Naive B cell (primary cell): ENCODE results near the gene CDHR5. TPM values are rescaled to one million over a fixed set of nuclear protein-coding genes. Genes with fewer than 3 reads are reported as not detected.

Experiments used
- ATAC-seq, 2 donors: fragments of 150-1000 bp; cut with Tn5 transposase; 2 replicates each; pipeline ENCODE4 v1.10.0; 2021; ENCODE audit warnings: low read depth in 2 of 2, mild to moderate bottlenecking in 2 of 2, moderate library complexity in 2 of 2
- DNase-seq: peaks from one replicate; pipeline ENCODE4 v3.0.0; 2022
- H3K27ac Mint-ChIP-seq, 6 donors: one replicate each; pipeline ENCODE4 v1.8.0; 2020 to 2022; ENCODE audit warnings: mild to moderate bottlenecking in 6 of 6, mixed read lengths in 6 of 6, moderate library complexity in 5 of 6, inconsistent platforms in 2 of 6
- H3K27me3 Mint-ChIP-seq, 3 donors: one replicate each; pipeline ENCODE4 v1.8.0; 2021 to 2022; ENCODE audit warnings: mixed read lengths in 3 of 3, mild to moderate bottlenecking in 1 of 3
- H3K36me3 Mint-ChIP-seq, 2 donors: one replicate each; pipeline ENCODE4 v1.8.0; 2020 to 2022; ENCODE audit warnings: mixed read lengths in 2 of 2, inconsistent platforms in 1 of 2, mild to moderate bottlenecking in 1 of 2
- H3K4me1 Mint-ChIP-seq, 3 donors: one replicate each; pipeline ENCODE4 v1.8.0; 2020 to 2022; ENCODE audit warnings: mixed read lengths in 3 of 3, inconsistent platforms in 1 of 3, mild to moderate bottlenecking in 1 of 3, moderate library complexity in 1 of 3
- H3K4me3 Mint-ChIP-seq, 8 donors: one replicate each; pipeline ENCODE4 v1.8.0; 2020 to 2022; ENCODE audit warnings: mild to moderate bottlenecking in 8 of 8, mixed read lengths in 8 of 8, moderate library complexity in 8 of 8, inconsistent platforms in 2 of 8
- H3K9me3 Mint-ChIP-seq, 7 donors: one replicate each; pipeline ENCODE4 v1.8.0; 2020 to 2022; ENCODE audit warnings: mixed read lengths in 7 of 7, mild to moderate bottlenecking in 5 of 7, inconsistent platforms in 2 of 7, moderate library complexity in 1 of 7
- polyA plus RNA-seq, 6 donors: library from polyadenylated mRNA; unstranded; fragments of 300-500 nt; fragmentation: Illumina TruSeq; gene quantifications; one replicate each; pipeline ENCODE4 v1.2.3, GENCODE V29; 2021; ENCODE audit warnings: low read depth in 6 of 6

CDHR5 gene
- polyA plus RNA-seq, 6 donors from 2014 or later, result not detected

DNA sequence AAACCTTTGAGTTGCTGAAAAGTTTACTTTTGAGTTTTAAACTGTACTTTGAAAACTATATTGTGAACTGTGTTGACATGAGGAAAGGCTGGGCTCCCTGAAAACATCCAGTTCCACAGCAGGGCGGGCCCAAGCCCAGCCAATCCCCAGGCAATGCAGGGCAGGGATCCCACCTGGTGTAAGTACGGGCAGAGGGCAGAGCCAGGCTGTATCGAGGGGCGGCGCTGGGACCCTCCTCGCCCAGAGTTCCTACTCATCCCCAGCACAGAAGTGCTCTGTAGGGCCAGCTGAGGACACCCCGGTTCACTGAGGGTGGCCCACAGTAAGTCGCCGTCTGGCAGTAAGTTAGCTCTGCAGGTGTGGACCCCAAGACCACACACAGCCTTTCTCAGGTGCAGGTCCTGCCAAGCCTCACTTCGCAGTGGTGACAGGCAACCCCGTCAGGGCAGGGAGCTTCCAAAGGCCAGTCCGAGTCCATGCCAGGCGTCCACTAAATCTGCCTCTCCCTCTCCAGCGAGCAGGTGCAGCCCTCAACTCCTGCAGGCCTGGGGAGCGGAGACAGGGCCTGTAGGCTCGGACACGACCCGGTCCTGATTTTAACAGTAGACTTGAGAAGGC is 57.6 kb downstream of the CDHR5 start:
- DNase-seq (no peak), ATAC-seq (no peak)
- H3K36me3 Mint-ChIP-seq, result no peaks in the 10 kb centered on the region
- H3K4me1 Mint-ChIP-seq, result peaks cover 3 to 7% (median 5%) of the 10 kb centered on the region in 3 donors
- no peaks in the 10 kb centered on the region for H3K27me3 Mint-ChIP-seq
- peak overlapping the region; percentile 62 to 87 (median 81) for H3K4me3 Mint-ChIP-seq
- H3K27ac Mint-ChIP-seq, result peak overlapping the region in 4 of 6 donors; percentile 15 to 74 (median 52)
- H3K9me3 Mint-ChIP-seq, result no peaks in the 10 kb centered on the region

Other genes with a start within 250 kb of the CDHR5 start
- gene PKP3, start 230.7 kb downstream of the CDHR5 start, polyA plus RNA-seq, result under 1 TPM in 2 of 6 donors, not detected in 4; 0.09 to 0.13 TPM
- 10 to 100 TPM; 30.4 to 72.0 (median 53.5) TPM for gene SIGIRR, start 210.0 kb downstream of the CDHR5 start, polyA plus RNA-seq
- 1 to 10 TPM in 5 of 6 donors, not detected in 1; 1.9 to 4.5 (median 3.4) TPM for gene ANO9, start 182.9 kb downstream of the CDHR5 start, polyA plus RNA-seq
- gene PTDSS2, start 174.7 kb downstream of the CDHR5 start, polyA plus RNA-seq, result 10 to 100 TPM in 4 of 6 donors, 1 to 10 TPM in 2; 5.5 to 12.3 (median 10.3) TPM
- gene RNH1, start 117.7 kb downstream of the CDHR5 start, polyA plus RNA-seq, result 100 to 1,000 TPM in 4 of 6 donors, 10 to 100 TPM in 2; 73.2 to 132 (median 114) TPM
- gene HRAS, start 89.4 kb downstream of the CDHR5 start, polyA plus RNA-seq, result 10 to 100 TPM; 11.2 to 25.1 (median 13.8) TPM
- gene LRRC56, start 87.4 kb downstream of the CDHR5 start, polyA plus RNA-seq, result 1 to 10 TPM in 2 of 6 donors, under 1 TPM in 3, not detected in 1; 0.66 to 1.6 (median 0.92) TPM
- gene LMNTD2, start 64.2 kb downstream of the CDHR5 start, polyA plus RNA-seq, result 1 to 10 TPM; 2.1 to 4.8 (median 2.9) TPM
- 10 to 100 TPM; 17.3 to 31.5 (median 23.5) TPM for gene RASSF7, start 64.0 kb downstream of the CDHR5 start, polyA plus RNA-seq
- gene PHRF1, start 48.5 kb downstream of the CDHR5 start, polyA plus RNA-seq, result 10 to 100 TPM in 1 of 6 donors, 1 to 10 TPM in 5; 2.3 to 16.4 (median 5.2) TPM
- gene IRF7, start 9.0 kb downstream of the CDHR5 start, polyA plus RNA-seq, result 10 to 100 TPM; 28.5 to 89.8 (median 50.2) TPM
- not detected for gene SCT, start 2.2 kb upstream of the CDHR5 start, polyA plus RNA-seq
- gene DRD4, start 12.3 kb upstream of the CDHR5 start, polyA plus RNA-seq, result not detected
- 10 to 100 TPM; 16.7 to 39.8 (median 24.7) TPM for gene DEAF1, start 70.3 kb upstream of the CDHR5 start, polyA plus RNA-seq
- 10 to 100 TPM; 31.5 to 41.0 (median 36.6) TPM for gene TMEM80, start 70.9 kb upstream of the CDHR5 start, polyA plus RNA-seq
- 1 to 10 TPM; 1.3 to 7.6 (median 3.3) TPM for gene EPS8L2, start 81.3 kb upstream of the CDHR5 start, polyA plus RNA-seq
- 100 to 1,000 TPM; 156 to 201 (median 164) TPM for gene TALDO1, start 122.5 kb upstream of the CDHR5 start, polyA plus RNA-seq
- gene GATD1, start 152.5 kb upstream of the CDHR5 start, polyA plus RNA-seq, result 10 to 100 TPM in 1 of 6 donors, 1 to 10 TPM in 4, not detected in 1; 4.5 to 14.1 (median 7.0) TPM
- not detected for gene CEND1, start 165.1 kb upstream of the CDHR5 start, polyA plus RNA-seq
- 1 to 10 TPM; 6.8 to 9.4 (median 7.2) TPM for gene SLC25A22, start 173.3 kb upstream of the CDHR5 start, polyA plus RNA-seq
- 1 to 10 TPM in 5 of 6 donors, not detected in 1; 2.6 to 6.2 (median 3.5) TPM for gene PIDD1, start 180.3 kb upstream of the CDHR5 start, polyA plus RNA-seq
- gene RPLP2, start 185.0 kb upstream of the CDHR5 start, polyA plus RNA-seq, result 1,000 to 10,000 TPM; 1,447 to 3,573 (median 3,150) TPM
- 10 to 100 TPM; 13.0 to 49.9 (median 26.9) TPM for gene PNPLA2, start 194.0 kb upstream of the CDHR5 start, polyA plus RNA-seq
- under 1 TPM in 3 of 6 donors, not detected in 3; 0.41 to 1.00 (median 0.55) TPM for gene CRACR2B, start 203.0 kb upstream of the CDHR5 start, polyA plus RNA-seq
- 1 to 10 TPM; 1.2 to 5.8 (median 3.2) TPM for gene CD151, start 208.0 kb upstream of the CDHR5 start, polyA plus RNA-seq
- gene POLR2L, start 217.6 kb upstream of the CDHR5 start, polyA plus RNA-seq, result 10 to 100 TPM; 41.3 to 68.4 (median 55.9) TPM
- 1 to 10 TPM in 5 of 6 donors, not detected in 1; 1.5 to 3.4 (median 2.8) TPM for gene TSPAN4, start 217.9 kb upstream of the CDHR5 start, polyA plus RNA-seq